ENCODE data around the gene KLF15. TPM values are rescaled to one million over a fixed set of nuclear protein-coding genes. Genes with fewer than 3 reads are reported as not detected.

Gene KLF15
- total and polyA plus RNA-seq, 4 donors, result 18.1 to 31.3 (median 24.6) TPM

- Histone ChIP-seq H3K27ac (ENCODE audit: low read depth in 1 of 2, low read length in 1 of 2) (no peak overlapping the region), H3K9ac (ENCODE audit: insufficient read depth in 1 of 2, low read length in 2 of 2) (no peak overlapping the region), H3K4me3 (no peak overlapping the region), H3K36me3 (ENCODE audit: control insufficient read depth in 4 of 4, insufficient read depth in 4 of 4, low read length in 4 of 4) (no peaks in the 10 kb centered on the region), H3K4me1 (ENCODE audit: control insufficient read depth in 5 of 5, insufficient read depth in 5 of 5, low read length in 5 of 5) (peaks cover 0 to 33% (median 15%) of the 10 kb centered on the region in 5 donors), H3K9me3 (ENCODE audit: control insufficient read depth in 4 of 4, insufficient read depth in 3 of 4, low read length in 3 of 4) (peaks cover 0 to 4% (median 0%) of the 10 kb centered on the region in 4 donors), H3K27me3 (ENCODE audit: control insufficient read depth in 3 of 3, insufficient read depth in 3 of 3, low read length in 2 of 3) (no peaks in the 10 kb centered on the region)
- WGBS, 2 donors, result 89 to 94% methylated on average over 14 of the region's 14 CpGs
- TF ChIP-seq CTCF (IDR thresholded peaks at IDR 0.05; ENCODE audit: control extremely low read depth, extremely low read depth), result no peak
- no peak for ATAC-seq (ENCODE audit: insufficient read depth, low FRiP score)
- DNase-seq, result no peak
Measured at GRCh38 chr3:126317029-126317996, 39.9 kb downstream of the KLF15 start.

- TF ChIP-seq CTCF (IDR thresholded peaks at IDR 0.05; ENCODE audit: control extremely low read depth, extremely low read depth), result no peak
- ATAC-seq (ENCODE audit: insufficient read depth, low FRiP score) (no peak), DNase-seq (no peak)
- WGBS, 2 donors, result 86 to 90% methylated on average over 8 of the region's 8 CpGs
- Histone ChIP-seq H3K9me3 (ENCODE audit: control insufficient read depth in 4 of 4, insufficient read depth in 3 of 4, low read length in 3 of 4) (peaks cover 0 to 4% (median 0%) of the 10 kb centered on the region in 4 donors), H3K27ac (ENCODE audit: low read depth in 1 of 2, low read length in 1 of 2) (no peak overlapping the region), H3K27me3 (ENCODE audit: control insufficient read depth in 3 of 3, insufficient read depth in 3 of 3, low read length in 2 of 3) (no peaks in the 10 kb centered on the region), H3K4me3 (no peak overlapping the region), H3K36me3 (ENCODE audit: control insufficient read depth in 4 of 4, insufficient read depth in 4 of 4, low read length in 4 of 4) (no peaks in the 10 kb centered on the region), H3K4me1 (ENCODE audit: control insufficient read depth in 5 of 5, insufficient read depth in 5 of 5, low read length in 5 of 5) (peaks cover 0 to 33% (median 15%) of the 10 kb centered on the region in 5 donors), H3K9ac (ENCODE audit: insufficient read depth in 1 of 2, low read length in 2 of 2) (no peak overlapping the region)
Measured at GRCh38 chr3:126316501-126316939, 40.7 kb downstream of the KLF15 start.

- DNase-seq, result peak in 2 of 3 donors; percentile 37 to 57
- ATAC-seq (ENCODE audit: insufficient read depth, low FRiP score), result no peak
- H3K27me3 ChIP-seq (ENCODE audit: control insufficient read depth in 3 of 3, insufficient read depth in 3 of 3, low read length in 2 of 3), result no peaks in the 10 kb centered on the region
- no peak for TF ChIP-seq CTCF (IDR thresholded peaks at IDR 0.05; ENCODE audit: control extremely low read depth, extremely low read depth)
- peaks cover 0 to 4% (median 0%) of the 10 kb centered on the region in 4 donors for H3K9me3 ChIP-seq (ENCODE audit: control insufficient read depth in 4 of 4, insufficient read depth in 3 of 4, low read length in 3 of 4)
- no peaks in the 10 kb centered on the region for H3K36me3 ChIP-seq (ENCODE audit: control insufficient read depth in 4 of 4, insufficient read depth in 4 of 4, low read length in 4 of 4)
- WGBS, 2 donors, result 78 to 89% methylated on average over 12 of the region's 12 CpGs
- peaks cover 0 to 33% (median 15%) of the 10 kb centered on the region in 5 donors for H3K4me1 ChIP-seq (ENCODE audit: control insufficient read depth in 5 of 5, insufficient read depth in 5 of 5, low read length in 5 of 5)
- no peak overlapping the region for H3K9ac ChIP-seq (ENCODE audit: insufficient read depth in 1 of 2, low read length in 2 of 2)
- no peak overlapping the region for H3K4me3 ChIP-seq
- H3K27ac ChIP-seq (ENCODE audit: low read depth in 1 of 2, low read length in 1 of 2), result no peak overlapping the region
Measured at GRCh38 chr3:126316031-126316461, 41.2 kb downstream of the KLF15 start.
